UCSD-AML1 (cell line): ENCODE results near the gene ASCL2.
"Not testable (repeated sequence)": the region's sequence is repeated elsewhere in the genome, so short reads cannot be mapped to it uniquely, and the experiment has no call there.

ENCODE experiments used
- DNase-seq: peaks from one replicate; lab custom pipeline; 2025; ENCODE audit not compliant: unreplicated experiment; lab: John Stamatoyannopoulos, UW

ASCL2 gene

DNA sequence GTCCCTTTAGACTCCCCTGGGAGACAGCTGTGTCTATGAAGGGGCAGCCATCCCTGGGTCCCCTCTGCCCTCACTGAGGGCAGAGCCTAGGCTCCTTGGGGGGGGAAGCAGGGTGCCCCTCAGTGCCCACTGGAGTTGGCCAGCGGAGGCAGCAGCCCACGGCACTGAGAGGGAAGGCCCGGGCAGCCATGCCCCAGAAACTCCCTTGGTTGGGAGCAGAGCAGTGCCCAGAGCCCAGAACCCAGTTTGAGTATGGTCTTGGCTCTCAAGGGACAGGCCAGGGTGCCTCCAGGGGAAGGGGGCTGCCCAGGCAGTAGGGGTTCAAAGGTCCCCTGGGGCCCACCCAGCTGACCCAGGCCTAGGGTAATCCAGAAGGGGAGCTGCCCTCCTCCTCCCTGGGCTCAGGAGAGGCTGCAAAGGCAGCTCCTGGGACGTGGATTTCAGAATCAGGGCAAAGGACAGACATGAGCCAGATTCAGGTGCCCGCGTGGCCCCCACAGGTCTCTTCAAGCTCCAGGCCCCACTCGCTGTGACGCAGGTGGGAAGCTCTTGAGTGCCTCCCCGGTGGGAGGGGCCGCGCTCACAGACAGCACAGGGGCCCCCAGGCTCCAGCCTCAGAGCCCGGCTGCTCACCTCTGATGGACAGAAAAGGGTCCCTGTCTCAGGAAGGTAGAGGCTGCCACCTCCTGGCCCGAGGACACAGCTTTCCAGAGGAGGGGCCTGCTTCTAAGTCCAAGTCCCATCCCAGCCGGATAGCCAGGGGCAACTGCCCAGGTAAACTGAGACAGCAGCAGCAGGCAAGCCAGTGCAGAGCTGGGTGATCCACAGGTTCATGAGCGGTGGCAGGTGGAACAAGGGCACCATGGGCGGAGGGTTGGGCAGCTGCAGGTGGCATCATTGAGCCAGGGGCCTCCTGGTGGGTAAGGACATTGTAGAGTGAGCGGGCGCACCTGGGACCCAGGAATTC is 28.7 kb upstream of the ASCL2 start:
- no peak for DNase-seq

DNA sequence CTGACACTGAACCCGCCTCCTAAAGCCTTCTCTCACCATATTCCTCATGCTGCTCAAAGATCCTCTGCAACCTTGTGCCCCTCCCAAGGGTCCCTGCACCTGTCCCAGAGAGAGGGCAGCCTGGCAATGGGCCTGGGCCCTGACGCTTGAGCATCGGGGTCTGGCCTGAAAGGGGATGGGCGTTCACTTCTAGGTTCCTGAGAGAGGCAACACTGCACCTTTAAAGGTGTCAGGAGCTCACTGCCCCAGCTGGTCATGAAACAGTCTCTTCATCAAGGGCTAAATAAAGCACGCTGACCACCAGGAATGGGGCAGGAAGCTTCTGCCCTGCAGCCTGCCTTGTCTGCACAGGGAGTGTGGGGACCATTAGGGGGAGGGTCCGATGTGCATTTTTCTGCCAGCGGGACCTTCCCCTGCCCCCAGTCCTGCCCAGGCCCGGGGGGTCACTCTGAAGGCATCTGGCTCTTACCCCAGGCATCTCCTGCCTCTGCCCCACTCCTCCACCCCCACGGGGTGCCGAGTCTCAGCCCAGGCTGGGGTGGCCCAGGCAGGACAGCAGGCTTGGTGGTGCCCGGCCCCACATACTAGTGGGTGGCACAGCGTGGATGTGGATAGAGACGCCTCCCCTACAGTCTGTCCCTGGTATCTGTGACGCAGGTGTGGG is 27.9 kb upstream of the ASCL2 start:
- DNase-seq = no peak

DNA sequence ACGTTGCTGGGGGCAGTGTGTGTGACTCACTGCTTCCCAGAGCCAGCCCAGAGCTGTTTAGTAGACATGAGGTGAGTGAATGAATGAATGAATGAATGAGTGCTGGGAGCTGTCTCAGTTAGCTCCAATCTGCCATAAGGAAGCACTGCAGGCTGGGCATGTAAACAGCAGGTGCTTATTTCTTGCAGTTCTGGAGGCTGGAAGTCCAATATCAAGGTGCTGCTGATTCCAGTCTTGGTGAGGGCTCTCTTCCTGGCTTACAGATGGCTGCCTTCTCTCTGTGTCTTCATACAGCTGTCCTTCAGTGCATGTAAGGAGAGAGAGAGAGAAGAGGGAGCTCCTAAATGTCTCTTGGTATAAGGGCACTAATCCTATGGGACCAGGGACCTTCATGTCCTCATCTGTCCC is 27.2 kb upstream of the ASCL2 start:
- no peak for DNase-seq

DNA sequence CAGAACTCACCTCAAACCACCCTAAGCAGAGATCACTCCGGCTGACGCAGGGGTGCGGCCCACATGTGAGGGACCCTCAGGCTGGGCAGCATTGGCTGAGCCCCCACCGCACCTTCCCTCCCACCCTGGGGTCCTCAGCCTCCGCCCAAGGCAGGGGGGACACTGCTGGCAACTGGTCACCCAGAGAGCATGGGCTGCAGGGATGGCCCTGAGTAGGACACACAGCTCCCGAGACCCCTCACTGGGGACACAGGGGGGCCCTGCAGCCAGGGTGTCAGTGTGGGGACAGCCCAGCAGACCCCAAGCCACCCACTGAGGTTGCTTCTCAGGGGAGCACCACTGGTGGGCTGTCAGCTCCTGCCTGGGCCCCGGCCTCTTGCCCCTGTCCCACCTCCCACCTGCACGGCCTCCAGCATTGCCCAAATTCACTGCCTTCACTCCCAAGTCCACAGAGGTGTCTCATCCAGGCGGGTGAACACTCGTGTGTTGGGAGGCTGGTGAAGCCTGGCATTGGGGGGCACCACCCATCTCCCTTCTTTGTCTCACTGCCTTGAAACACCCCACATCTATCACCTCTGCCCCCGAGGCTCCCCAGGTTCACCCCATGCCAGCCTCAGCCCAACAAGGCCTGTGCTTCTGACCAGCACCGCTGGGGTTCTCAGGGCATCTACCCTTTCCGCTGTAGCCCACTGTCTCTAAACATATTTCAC is 26.7 kb upstream of the ASCL2 start:
- DNase-seq = no peak

DNA sequence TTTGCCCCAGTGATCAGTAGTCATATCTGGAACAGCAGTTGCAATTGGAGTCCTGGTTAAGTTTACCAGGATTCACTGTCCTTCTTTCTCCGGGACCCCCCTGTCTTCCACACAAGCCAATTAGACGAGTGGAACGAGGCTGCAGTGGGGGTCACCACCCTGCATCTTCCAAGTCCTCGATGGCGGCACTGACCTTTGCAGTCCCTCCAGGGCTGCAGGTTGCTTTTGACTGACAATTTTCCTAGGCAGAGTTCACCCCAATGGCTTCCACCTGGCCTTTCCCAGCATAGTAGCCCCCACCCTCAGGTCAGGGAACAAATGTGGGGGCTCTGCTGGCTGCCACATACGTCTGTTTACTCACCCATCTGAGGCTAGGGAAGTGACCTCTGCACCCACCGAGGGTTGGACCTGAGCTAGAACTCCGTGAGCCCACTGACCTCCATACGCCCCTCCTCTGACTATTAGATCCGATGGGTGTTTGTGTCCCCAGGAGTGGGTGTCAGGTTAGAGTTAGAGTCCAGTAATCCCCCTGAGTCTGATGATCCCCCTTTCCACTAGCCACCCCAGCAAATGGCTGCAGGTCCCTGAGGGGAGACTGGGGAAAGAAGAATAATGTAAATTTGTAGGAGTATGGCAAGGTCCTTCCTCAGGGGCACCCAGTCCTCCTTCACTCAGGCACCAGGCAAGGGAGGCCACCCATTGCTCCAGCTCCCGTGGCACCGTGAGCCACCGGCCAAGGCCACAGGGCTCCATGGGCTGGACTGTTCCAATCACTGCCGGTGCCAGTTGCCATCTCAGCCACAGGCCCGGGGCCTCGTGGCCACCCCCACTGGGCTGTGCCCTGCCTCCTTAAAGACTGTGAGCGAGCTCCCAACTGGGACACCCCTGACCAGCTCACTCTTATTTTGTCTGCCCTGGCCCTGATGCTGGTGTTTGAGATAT is 25.9 kb upstream of the ASCL2 start:
- DNase-seq = no peak

DNA sequence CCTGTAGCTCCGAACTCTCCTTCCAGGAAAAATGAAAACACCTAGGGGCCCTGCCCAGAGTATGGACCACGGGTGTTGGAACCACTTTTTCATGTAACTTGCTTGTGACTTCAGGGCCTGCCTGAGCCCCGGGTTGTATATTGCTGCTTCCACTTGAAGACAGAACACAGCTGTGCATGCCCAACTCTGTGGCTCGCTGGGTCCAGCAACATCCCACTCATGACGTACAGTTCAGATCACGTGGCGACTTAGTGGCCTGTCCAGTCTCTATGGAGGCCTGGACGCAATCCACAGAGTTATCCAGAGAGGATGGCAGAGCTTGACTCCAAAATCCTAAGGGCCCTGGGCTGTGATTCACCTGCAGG is 24.5 kb upstream of the ASCL2 start:
- DNase-seq = no peak

DNA sequence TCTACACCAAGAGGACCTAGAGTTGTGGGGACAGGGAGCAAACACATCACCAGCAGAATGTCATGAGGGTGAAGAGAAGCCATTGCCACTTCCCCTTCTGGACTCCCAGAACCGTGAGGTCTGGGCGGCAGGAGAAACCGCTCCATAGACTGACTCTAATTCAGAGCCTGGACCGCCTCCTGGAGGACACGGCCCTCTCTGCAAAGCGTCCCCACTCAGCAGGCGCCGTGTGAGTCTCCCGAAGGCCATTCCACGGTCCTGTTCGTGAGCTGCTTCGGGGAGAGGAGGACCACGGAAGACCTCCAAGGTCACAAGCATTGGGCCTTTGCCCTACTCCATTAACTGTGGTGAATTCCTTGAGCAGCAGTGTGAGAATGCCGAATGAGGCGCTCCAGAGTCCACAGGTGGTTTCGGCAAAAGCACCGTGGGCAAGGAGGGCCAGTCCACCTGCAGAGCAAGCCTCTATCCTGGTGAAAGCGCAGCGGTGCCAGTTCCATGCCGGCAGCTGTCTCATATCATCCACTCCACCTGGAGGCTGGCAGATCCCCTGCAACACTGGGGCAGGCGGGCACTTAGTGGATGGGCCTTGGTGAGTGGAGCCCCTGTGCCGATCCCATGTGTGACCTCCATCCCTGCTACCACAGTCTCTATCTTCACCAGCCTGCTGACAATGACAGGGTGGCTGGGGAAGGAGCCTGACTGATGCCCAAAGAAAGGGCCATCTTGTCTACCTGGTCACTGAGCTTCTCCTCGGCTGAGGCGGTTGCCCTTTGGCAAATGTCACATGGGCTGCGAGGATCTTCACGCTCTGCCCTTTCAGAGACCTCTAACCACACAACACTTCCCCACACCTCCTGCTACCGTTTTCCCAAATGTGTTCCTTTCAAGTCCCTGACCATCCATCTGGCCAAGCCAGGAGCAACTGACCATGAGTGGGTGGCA is 23.9 kb upstream of the ASCL2 start:
- DNase-seq = peak; percentile 74

DNA sequence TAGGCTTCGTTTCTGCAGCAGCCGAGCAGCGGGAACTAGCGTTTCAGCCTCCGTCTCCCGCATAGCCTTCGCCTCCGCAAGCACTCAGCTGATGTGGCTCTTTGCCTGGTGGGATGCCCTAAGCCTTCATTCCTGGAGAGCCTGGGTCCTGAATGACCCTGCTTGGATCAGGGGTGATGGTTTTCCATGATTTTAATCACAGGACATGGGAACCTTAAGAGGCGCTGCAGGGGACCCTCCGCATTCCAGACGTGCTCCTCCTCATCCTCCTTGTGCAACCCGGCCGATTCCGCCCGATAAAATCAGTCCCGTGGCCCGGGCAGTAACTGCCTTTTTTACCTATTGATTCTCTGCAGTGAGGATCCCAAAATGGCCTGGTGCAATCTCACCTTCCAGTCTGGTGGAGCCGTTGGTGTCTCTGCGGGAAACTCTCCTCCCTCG is 23.2 kb upstream of the ASCL2 start:
- no peak for DNase-seq

DNA sequence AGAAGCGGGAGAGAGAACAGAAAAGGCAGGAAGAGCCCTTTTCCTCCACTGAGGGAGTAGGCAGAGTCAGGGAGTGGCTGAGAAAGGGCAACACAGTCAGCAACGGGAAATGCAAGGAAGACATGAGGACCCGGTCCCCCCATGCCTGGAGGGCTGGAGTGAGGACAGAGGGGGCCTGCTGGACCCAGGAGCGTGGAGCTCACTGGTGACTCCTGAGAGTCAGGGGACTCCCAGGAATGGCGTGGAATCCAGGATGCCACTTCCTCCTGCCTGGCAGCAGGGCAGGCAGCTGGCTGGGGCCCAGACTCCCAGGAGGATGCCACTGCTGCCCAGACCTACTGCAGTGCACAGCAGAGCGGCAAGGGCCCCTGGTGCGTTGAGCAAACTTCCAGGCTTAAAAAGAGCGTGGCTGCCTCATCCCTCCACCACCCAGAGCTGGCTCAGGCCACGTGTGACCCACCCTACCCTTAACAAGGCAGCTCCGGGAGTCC is 20.0 kb upstream of the ASCL2 start:
- no peak for DNase-seq

DNA sequence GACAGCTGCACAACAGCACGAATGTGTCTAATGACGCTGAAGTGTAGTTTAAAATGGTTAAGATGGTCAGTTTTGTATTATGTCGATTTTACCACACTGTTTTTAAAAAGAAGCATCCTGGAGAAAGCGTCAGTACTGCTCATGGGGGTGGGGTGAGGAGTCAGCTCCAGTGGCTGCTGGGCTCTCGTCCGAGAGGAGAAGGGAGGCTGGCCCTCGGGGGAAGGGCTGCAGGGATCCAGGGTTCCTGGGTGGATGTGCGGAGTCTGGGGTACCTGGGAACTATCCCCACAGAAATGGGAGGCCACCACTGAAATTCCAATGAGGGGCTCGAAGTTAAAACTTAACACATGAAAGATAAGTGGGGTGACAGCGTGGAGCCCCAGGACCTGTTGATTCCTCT is 19.5 kb upstream of the ASCL2 start:
- no peak for DNase-seq

DNA sequence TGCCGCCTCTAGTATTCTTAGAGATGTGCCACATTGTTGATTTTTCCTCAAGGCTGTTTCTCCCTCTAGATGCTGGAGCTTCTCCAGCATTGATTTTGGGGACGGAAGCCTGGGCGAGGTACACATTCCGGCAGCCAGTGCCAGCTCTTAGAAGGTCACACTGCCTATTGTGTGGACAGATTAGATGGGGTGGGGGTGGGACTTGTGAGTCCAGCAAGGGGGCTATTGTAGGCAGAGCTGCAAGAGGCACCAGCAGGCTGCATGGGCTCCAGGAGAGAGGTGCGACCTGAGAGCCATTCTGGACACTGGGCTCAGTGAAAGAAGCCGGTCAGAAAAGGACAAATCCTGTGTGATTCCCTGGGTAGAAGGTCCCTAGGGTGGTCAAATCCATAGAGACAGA is 19.0 kb upstream of the ASCL2 start:
- no peak for DNase-seq

DNA sequence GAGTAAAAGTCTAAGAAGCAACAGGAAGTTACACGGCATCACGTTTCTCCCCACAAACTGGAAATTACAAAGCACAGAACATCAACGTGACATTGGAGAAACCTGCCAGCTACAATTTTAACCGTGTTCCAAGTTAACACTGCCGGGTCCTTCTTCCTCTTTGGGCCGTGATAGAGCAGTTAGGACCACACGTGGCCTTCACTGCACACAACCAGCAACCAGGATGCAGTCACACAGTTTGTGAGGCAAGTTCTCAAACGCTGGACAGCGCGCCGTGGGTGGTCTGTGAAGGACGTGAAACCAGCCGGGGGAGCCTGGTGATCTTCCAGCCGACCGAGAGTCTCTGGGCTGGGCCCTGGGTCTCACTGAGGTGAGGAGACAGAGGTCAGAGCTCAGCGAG is 16.7 kb upstream of the ASCL2 start:
- DNase-seq = no peak

DNA sequence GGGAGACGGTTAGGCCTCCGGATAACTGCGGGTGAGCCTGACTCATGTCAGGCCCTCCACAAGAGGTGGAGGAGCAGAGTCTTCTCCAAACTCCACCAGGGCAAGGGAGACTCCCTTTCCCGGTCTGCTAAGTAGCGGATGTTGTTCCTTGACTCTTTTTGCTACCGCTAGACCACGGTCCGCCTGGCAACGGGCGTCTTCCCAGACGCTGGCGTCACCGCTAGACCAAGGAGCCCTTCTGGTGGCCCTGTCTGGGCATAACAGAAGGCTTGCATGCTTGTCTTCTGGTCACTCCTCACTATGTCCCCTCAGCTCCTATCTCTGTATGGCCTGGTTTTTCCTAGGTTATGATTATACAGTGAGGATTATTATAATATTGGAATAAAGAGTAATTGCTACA is 16.0 kb upstream of the ASCL2 start:
- DNase-seq = not testable (repeated sequence)

DNA sequence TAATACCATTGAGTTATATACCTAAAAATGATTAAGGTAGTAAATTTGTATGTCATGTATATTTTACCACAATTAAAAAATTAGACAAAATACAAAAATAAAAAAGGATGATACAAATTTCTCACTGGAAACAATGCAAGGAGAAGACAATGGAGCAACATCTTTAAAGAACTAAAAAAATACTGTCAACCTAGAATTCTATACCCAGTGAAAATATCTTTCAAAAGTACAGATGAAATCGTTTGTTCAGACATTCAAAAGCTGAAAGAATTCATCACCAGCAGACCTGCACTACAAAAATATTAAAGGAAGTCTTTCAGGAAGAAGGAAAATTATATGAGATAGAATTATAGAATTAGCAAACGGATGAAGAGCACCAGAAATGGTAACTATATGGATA is 9.8 kb upstream of the ASCL2 start:
- no peak for DNase-seq

DNA sequence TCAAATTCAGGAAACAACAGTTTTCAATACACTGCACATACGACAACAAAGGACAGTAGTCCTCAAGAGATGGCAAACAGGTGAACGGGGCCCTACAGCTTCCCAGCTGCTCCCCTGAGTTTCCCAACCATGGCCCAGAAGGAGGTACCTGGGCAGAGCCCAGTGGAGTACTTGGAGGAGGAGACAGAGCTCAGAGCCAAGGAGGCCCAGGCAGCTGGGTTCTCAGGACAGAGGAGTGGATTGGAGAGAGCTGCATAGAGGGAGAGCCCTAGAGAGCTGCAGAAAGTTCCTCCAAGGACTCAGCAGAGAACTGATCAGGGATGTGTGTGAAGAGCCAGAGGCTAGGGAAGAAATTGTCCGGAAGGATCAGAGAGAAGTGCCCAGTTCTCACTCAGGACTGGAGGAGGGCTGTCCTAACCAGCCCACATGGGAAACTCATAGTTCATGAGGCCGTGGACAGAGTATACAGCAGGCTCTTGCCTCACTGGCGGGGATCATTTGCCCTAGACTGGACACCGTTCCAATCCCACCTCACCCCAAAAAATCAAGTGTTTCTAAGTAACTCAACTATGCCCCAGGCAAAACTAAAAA is 7.6 kb upstream of the ASCL2 start:
- no peak for DNase-seq

DNA sequence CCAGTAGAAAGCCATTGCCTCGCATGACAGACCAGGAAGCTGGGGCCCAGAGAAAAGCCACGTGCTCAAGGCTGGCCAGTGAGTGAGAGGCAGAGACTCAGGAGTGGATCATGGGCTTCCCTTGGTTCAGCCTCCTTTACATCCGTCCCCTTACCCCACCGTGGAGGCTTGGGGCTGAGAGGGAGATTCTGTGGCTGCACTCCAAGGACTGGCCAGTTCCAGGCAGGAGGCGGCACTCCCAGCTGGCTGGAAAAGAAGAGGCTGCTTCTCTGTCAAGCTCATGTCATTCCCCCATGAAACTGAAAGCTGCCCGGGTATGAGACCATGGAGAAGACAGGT is 6.6 kb upstream of the ASCL2 start:
- DNase-seq = no peak

DNA sequence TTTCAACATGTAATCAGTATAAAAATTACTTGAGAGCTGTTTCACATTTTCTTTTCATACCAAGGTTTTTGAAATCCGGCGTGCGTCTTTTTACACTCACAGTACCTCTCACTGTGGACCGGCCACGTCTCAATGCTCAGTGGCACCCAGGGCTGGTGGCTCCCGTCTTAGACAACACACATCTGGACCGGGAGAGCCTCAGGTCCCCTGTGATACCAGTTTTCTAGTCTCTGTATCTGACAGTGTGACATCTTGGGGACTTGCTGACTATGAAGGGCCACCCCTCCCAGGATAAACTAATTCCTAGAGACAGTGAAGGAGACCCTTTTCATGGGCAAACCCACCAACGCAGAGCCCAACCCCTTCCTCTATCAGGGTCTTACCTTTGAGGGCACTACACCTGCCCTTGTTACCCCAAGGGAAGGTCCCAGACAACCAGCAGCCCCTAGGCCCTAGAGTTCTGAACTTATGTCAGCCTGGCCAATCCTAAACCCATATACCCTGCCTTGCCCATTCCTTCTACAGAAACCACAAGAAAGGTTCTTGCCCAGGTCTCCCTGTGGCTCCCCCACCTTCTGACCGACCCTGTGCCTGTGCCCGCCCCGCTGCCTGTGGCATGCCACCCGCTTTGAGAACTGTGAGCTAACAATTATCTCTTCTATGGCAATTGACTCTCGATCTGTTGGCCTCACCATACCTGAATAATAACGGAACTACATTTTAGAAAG is 6.1 kb upstream of the ASCL2 start:
- no peak for DNase-seq
